BJ (cell line): ENCODE data around the gene B3GLCT. TPM values are rescaled to one million over a fixed set of nuclear protein-coding genes. Genes with fewer than 3 reads are reported as not detected.

Source experiments
- CTCF ChIA-PET: fragments of 350-600 bp; formaldehyde crosslinking; extraction: SDS; loops from one replicate; lab custom pipeline; 2021; ENCODE audit warnings: antibody characterized with exemption, inconsistent platforms; lab: Yijun Ruan, JAX
- POLR2A ChIA-PET: fragments of 300-600 bp; sonication (Branson Sonifier 250); formaldehyde crosslinking; extraction: SDS; loops from one replicate; lab custom pipeline; 2021; ENCODE audit warnings: antibody characterized with exemption; lab: Charles Lee
- DNase-seq: peaks from one replicate; pipeline ENCODE4 v3.0.0-alpha.2; 2011; ENCODE audit warnings: low read depth
- H3K27me3 ChIP-seq: 2 replicates; pipeline ENCODE4 v1.6.0; 2011; ENCODE audit warnings: low read length; ENCODE audit not compliant: control insufficient read depth, insufficient read depth
- H3K36me3 ChIP-seq: 2 replicates; pipeline ENCODE4 v1.5.1; 2011; ENCODE audit warnings: low read length; ENCODE audit not compliant: control insufficient read depth, insufficient read depth
- H3K4me3 ChIP-seq: 2 replicates; pipeline ENCODE4 v1.5.1; 2011; ENCODE audit warnings: low read depth, mild to moderate bottlenecking, control low read depth, low read length
- polyA plus RNA-seq: library from polyadenylated mRNA; depleted of rRNA; stranded (reverse); fragments of >200 nt; gene quantifications from 2 replicates; pipeline ENCODE4 v1.2.3, GENCODE V29; 2011
- TF ChIP-seq, protein P1 (sequence below): IDR thresholded peaks from 2 replicates; pipeline ENCODE4 v1.5.1; 2011; ENCODE audit warnings: low read depth, mild to moderate bottlenecking, control low read depth, inconsistent platforms, low read length, moderate library complexity; ENCODE audit not compliant: insufficient read depth

Gene B3GLCT
- polyA plus RNA-seq, 1 experiment: 3.3 TPM

- CTCF ChIA-PET: interaction anchor here (1.9 kb wide), 1 partner anchor 20 kb away, joined by 5 read pairs; no protein-coding TSS in a partner anchor
Measured at GRCh38 chr13:31350560-31350959, 150.8 kb downstream of the B3GLCT start.

GRCh38 chr13:31351376-31351775 lies 151.6 kb downstream of the B3GLCT start:
- peaks cover 5% of the 10 kb centered on the region for H3K27me3 ChIP-seq
- ChIA-PET CTCF (interaction anchor here (1.9 kb wide), 1 partner anchor 21 kb away, joined by 5 read pairs; no protein-coding TSS in a partner anchor), POLR2A (no interaction called here)
- H3K36me3 ChIP-seq: no peaks in the 10 kb centered on the region
- TF ChIP-seq, protein P1, sequence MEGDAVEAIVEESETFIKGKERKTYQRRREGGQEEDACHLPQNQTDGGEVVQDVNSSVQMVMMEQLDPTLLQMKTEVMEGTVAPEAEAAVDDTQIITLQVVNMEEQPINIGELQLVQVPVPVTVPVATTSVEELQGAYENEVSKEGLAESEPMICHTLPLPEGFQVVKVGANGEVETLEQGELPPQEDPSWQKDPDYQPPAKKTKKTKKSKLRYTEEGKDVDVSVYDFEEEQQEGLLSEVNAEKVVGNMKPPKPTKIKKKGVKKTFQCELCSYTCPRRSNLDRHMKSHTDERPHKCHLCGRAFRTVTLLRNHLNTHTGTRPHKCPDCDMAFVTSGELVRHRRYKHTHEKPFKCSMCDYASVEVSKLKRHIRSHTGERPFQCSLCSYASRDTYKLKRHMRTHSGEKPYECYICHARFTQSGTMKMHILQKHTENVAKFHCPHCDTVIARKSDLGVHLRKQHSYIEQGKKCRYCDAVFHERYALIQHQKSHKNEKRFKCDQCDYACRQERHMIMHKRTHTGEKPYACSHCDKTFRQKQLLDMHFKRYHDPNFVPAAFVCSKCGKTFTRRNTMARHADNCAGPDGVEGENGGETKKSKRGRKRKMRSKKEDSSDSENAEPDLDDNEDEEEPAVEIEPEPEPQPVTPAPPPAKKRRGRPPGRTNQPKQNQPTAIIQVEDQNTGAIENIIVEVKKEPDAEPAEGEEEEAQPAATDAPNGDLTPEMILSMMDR: no peak
- H3K4me3 ChIP-seq: no peak overlapping the region
- DNase-seq: no peak

More at GRCh38 chr13:31350560-31350959, 150.8 kb downstream of the B3GLCT start:
- Histone ChIP-seq H3K4me3 (no peak overlapping the region), H3K36me3 (no peaks in the 10 kb centered on the region), H3K27me3 (peaks cover 5% of the 10 kb centered on the region)
- TF ChIP-seq, protein P1: no peak
- DNase-seq: no peak
- POLR2A ChIA-PET: no interaction called here

- H3K27me3 ChIP-seq: peaks cover 5% of the 10 kb centered on the region
- no peak for DNase-seq
- ChIA-PET POLR2A (no interaction called here), CTCF (interaction anchor here (1.9 kb wide), 1 partner anchor 22 kb away, joined by 5 read pairs; no protein-coding TSS in a partner anchor)
- TF ChIP-seq, protein P1: no peak
- H3K36me3 ChIP-seq: no peaks in the 10 kb centered on the region
- no peak overlapping the region for H3K4me3 ChIP-seq
Measured at GRCh38 chr13:31352467-31352866, 152.7 kb downstream of the B3GLCT start.

DNA sequence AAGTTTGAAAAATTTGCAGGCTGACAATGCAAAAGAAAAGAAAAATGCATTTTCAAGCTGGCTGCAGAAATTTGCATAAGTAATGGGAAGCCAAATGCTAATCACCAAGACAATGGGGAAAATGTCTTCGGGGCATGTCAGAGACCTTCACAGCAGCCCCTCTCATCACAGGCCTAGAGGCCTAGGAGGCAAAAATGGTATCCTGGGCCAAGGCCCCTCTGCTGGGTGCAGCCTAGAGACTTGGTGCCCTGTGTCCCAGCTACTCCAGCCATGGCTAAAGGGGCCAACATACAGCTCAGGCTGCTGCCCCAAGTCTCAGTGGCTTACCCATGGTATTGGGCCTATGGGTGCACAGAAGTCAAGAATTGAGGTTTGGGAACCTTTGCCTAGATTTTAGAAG lies 155.2 kb downstream of the B3GLCT start:
- Histone ChIP-seq H3K4me3 (no peak overlapping the region), H3K27me3 (peaks cover 5% of the 10 kb centered on the region), H3K36me3 (no peaks in the 10 kb centered on the region)
- TF ChIP-seq, protein P1: no peak
- ChIA-PET POLR2A (no interaction called here), CTCF (no interaction called here)
- no peak for DNase-seq

DNA sequence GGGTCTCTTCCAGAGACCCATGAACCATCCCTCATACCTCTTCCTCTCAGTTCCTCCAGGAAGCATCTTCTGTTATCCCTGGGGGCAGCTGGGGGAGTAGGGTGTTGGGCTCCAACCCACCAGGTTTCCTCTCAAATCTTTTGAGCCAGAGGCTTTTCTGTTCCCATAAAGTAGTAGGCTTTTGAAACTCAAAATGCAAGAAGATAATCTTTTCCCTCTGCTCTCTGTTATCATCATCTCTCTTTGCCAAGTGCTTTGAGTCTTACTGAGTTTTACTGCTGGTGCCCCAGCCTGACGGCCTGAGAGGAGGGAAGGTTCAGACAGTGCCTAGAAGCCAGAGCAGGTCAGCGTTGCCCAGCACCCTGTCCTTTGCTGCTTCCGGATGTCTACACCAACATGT lies 157.2 kb downstream of the B3GLCT start:
- CTCF ChIA-PET: no interaction called here
- TF ChIP-seq, protein P1: no peak
- DNase-seq: no peak
- Histone ChIP-seq H3K4me3 (no peak overlapping the region), H3K27me3 (peaks cover 3% of the 10 kb centered on the region), H3K36me3 (no peaks in the 10 kb centered on the region)
- POLR2A ChIA-PET: no interaction called here
